Thoracic aorta (tissue), 2 donors: ENCODE measurements around the gene LY86. TPM values are rescaled to one million over a fixed set of nuclear protein-coding genes. Genes with fewer than 3 reads are reported as not detected.

Source experiments
- ATAC-seq: fragments of 150-250 bp; one replicate; pipeline ENCODE4 v1.8.0; 2017; ENCODE audit warnings: low read depth; ENCODE audit not compliant: insufficient number of reproducible peaks, low FRiP score
- DNase-seq: peaks from one replicate; pipeline ENCODE4 v3.0.0-alpha.2; 2020; ENCODE audit warnings: low spot score
- H3K27ac ChIP-seq, 2 donors: fragments of 200-600 bp; sonication (generic); 1 replicate in 1 of 2; 2 replicates in 1 of 2; pipeline ENCODE4 v1.5.1; 2016; ENCODE audit warnings: mild to moderate bottlenecking in 2 of 2, moderate library complexity in 2 of 2
- H3K27me3 ChIP-seq: fragments of 200-600 bp; sonication (generic); replicated peaks from 2 replicates; pipeline ENCODE4 v1.6.0; 2016; ENCODE audit warnings: mild to moderate bottlenecking; ENCODE audit not compliant: insufficient read depth
- H3K36me3 ChIP-seq: fragments of 200-600 bp; sonication (generic); one replicate; pipeline ENCODE4 v1.5.1; 2016
- H3K4me1 ChIP-seq, 2 donors: fragments of 200-600 bp; sonication (generic); 1 replicate in 1 of 2; 2 replicates in 1 of 2; pipeline versions ENCODE4 v1.5.1 to v1.6.0; 2016; ENCODE audit warnings: low read depth in 2 of 2, mild to moderate bottlenecking in 1 of 2; ENCODE audit not compliant: control insufficient read depth in 1 of 2
- H3K4me3 ChIP-seq: fragments of 200-600 bp; sonication (generic); 2 replicates; pipeline ENCODE4 v1.5.1; 2016; ENCODE audit warnings: mild to moderate bottlenecking
- H3K9me3 ChIP-seq: fragments of 200-600 bp; sonication (generic); 2 replicates; pipeline ENCODE4 v1.5.1; 2016
- CTCF ChIP-seq: fragments of 200-600 bp; sonication (generic); IDR thresholded peaks from one replicate; pipeline ENCODE4 v1.5.1; 2019; ENCODE audit warnings: antibody characterized with exemption
- total RNA-seq, 2 donors: library from RNA; depleted of rRNA; stranded (reverse); fragments of >200 nt; gene quantifications; one replicate each; pipeline versions ENCODE4 v1.1.0 to v1.2.3, GENCODE V29; 2016

Gene LY86
- total RNA-seq, 2 donors from 2014 or later = 4.5 to 6.5 TPM

- Histone ChIP-seq H3K4me1 (peaks cover 0 to 2% of the 10 kb centered on the region in 2 donors), H3K27me3 (no peaks in the 10 kb centered on the region), H3K27ac (no peak overlapping the region), H3K4me3 (no peak overlapping the region), H3K36me3 (no peaks in the 10 kb centered on the region), H3K9me3 (no peaks in the 10 kb centered on the region)
- no peak for DNase-seq
- no peak for ATAC-seq
- no peak for TF ChIP-seq CTCF
Measured at GRCh38 chr6:6681075-6681849, 92.7 kb downstream of the LY86 start.

- Histone ChIP-seq H3K4me1 (peaks cover 0 to under 1% of the 10 kb centered on the region in 2 donors), H3K9me3 (no peaks in the 10 kb centered on the region), H3K27ac (no peak overlapping the region), H3K27me3 (no peaks in the 10 kb centered on the region), H3K4me3 (no peak overlapping the region), H3K36me3 (no peaks in the 10 kb centered on the region)
- DNase-seq (no peak), ATAC-seq (no peak)
- no peak for TF ChIP-seq CTCF
Measured at GRCh38 chr6:6682225-6682624, 93.7 kb downstream of the LY86 start.

GRCh38 chr6:6683969-6684833 lies 95.7 kb downstream of the LY86 start:
- H3K4me1 ChIP-seq = peaks cover 0 to 6% of the 10 kb centered on the region in 2 donors
- no peaks in the 10 kb centered on the region for H3K9me3 ChIP-seq
- H3K27me3 ChIP-seq = no peaks in the 10 kb centered on the region
- no peak for TF ChIP-seq CTCF
- H3K27ac ChIP-seq = no peak overlapping the region
- ATAC-seq (no peak), DNase-seq (no peak)
- H3K36me3 ChIP-seq = no peaks in the 10 kb centered on the region
- no peak overlapping the region for H3K4me3 ChIP-seq

- Histone ChIP-seq H3K36me3 (no peaks in the 10 kb centered on the region), H3K9me3 (no peaks in the 10 kb centered on the region), H3K4me1 (peaks cover 0 to 6% of the 10 kb centered on the region in 2 donors), H3K27me3 (no peaks in the 10 kb centered on the region), H3K4me3 (no peak overlapping the region), H3K27ac (no peak overlapping the region)
- DNase-seq = no peak
- no peak for TF ChIP-seq CTCF
- no peak for ATAC-seq
Measured at GRCh38 chr6:6685249-6686040, 96.9 kb downstream of the LY86 start.

GRCh38 chr6:6686176-6686575 lies 97.7 kb downstream of the LY86 start:
- Histone ChIP-seq H3K36me3 (no peaks in the 10 kb centered on the region), H3K4me1 (peaks cover 0 to 6% of the 10 kb centered on the region in 2 donors), H3K9me3 (no peaks in the 10 kb centered on the region), H3K27ac (no peak overlapping the region), H3K4me3 (no peak overlapping the region), H3K27me3 (no peaks in the 10 kb centered on the region)
- no peak for DNase-seq
- TF ChIP-seq CTCF = no peak
- no peak for ATAC-seq
